Fibroblast of pulmonary artery (primary cell): ENCODE data around the gene GABRB2.

Source experiments
- DNase-seq: peaks from one replicate; pipeline ENCODE4 v3.0.0-alpha.2; 2010; ENCODE audit warnings: low read depth
- H3K4me3 ChIP-seq: replicated peaks from 2 replicates; pipeline ENCODE4 v1.5.1; 2011; ENCODE audit warnings: low read depth, mild to moderate bottlenecking, control low read depth, low read length, moderate library complexity
- CTCF ChIP-seq: IDR thresholded peaks from 2 replicates; pipeline ENCODE4 v1.5.1; 2011; ENCODE audit warnings: mild to moderate bottlenecking, control low read depth, low read length, inconsistent platforms; ENCODE audit errors: missing control alignments

GABRB2 gene

GRCh38 chr5:161380486-161380885, 166.0 kb downstream of the GABRB2 start:
- no peak overlapping the region for H3K4me3 ChIP-seq
- no peak for TF ChIP-seq CTCF
- no peak for DNase-seq

- DNase-seq, result no peak
- no peak overlapping the region for H3K4me3 ChIP-seq
- no peak for TF ChIP-seq CTCF
Observed at GRCh38 chr5:161378701-161379100, 167.8 kb downstream of the GABRB2 start.

- TF ChIP-seq CTCF, result no peak
- H3K4me3 ChIP-seq, result no peak overlapping the region
- DNase-seq, result no peak
Observed at GRCh38 chr5:161376034-161376433, 170.5 kb downstream of the GABRB2 start.

- no peak for TF ChIP-seq CTCF
- DNase-seq, result no peak
- no peak overlapping the region for H3K4me3 ChIP-seq
Observed at GRCh38 chr5:161373345-161373707, 173.2 kb downstream of the GABRB2 start.

- no peak for DNase-seq
- no peak for TF ChIP-seq CTCF
- H3K4me3 ChIP-seq, result no peak overlapping the region
Observed at GRCh38 chr5:161372682-161373344, 173.7 kb downstream of the GABRB2 start.

- H3K4me3 ChIP-seq, result no peak overlapping the region
- no peak for TF ChIP-seq CTCF
- DNase-seq, result no peak
Observed at GRCh38 chr5:161369022-161369421, 177.5 kb downstream of the GABRB2 start.

- no peak for DNase-seq
- no peak for TF ChIP-seq CTCF
Observed at GRCh38 chr5:161358446-161358845, 188.1 kb downstream of the GABRB2 start.

More at GRCh38 chr5:161358446-161358845, 188.1 kb downstream of the GABRB2 start:
- H3K4me3 ChIP-seq, result no peak overlapping the region
